ENCODE results near the gene IL10RB.
"Not testable (repeated sequence)": the region's sequence is repeated elsewhere in the genome, so short reads cannot be mapped to it uniquely, and the experiment has no call there.

Gene IL10RB

GRCh38 chr21:33241846-33242245 is 24.3 kb upstream of the IL10RB start:
- no peak for DNase-seq

GRCh38 chr21:33242846-33243245 is 23.3 kb upstream of the IL10RB start:
- DNase-seq, result not testable (repeated sequence)

- DNase-seq, result no peak
Observed at GRCh38 chr21:33244082-33244778, 21.9 kb upstream of the IL10RB start.

- no peak for DNase-seq
Observed at GRCh38 chr21:33244779-33245105, 21.4 kb upstream of the IL10RB start.

- no peak for DNase-seq
Observed at GRCh38 chr21:33245289-33245918, 20.8 kb upstream of the IL10RB start.

GRCh38 chr21:33246506-33246905 is 19.7 kb upstream of the IL10RB start:
- no peak for DNase-seq

GRCh38 chr21:33246963-33247362 is 19.2 kb upstream of the IL10RB start:
- no peak for DNase-seq

GRCh38 chr21:33247599-33247998 is 18.6 kb upstream of the IL10RB start:
- DNase-seq, result no peak

- no peak for DNase-seq
Observed at GRCh38 chr21:33249331-33250002, 16.7 kb upstream of the IL10RB start.

- DNase-seq, result no peak
Observed at GRCh38 chr21:33251119-33251518, 15.0 kb upstream of the IL10RB start.

GRCh38 chr21:33253382-33253781 is 12.8 kb upstream of the IL10RB start:
- DNase-seq, result not testable (repeated sequence)

- no peak for DNase-seq
Observed at GRCh38 chr21:33254766-33255165, 11.4 kb upstream of the IL10RB start.

GRCh38 chr21:33255404-33255803 is 10.8 kb upstream of the IL10RB start:
- no peak for DNase-seq

- no peak for DNase-seq
Observed at GRCh38 chr21:33256019-33256418, 10.1 kb upstream of the IL10RB start.

- DNase-seq, result no peak
Observed at GRCh38 chr21:33257094-33257803, 8.9 kb upstream of the IL10RB start.

GRCh38 chr21:33258475-33258874 is 7.7 kb upstream of the IL10RB start:
- no peak for DNase-seq

GRCh38 chr21:33259428-33259827 is 6.7 kb upstream of the IL10RB start:
- no peak for DNase-seq

- no peak for DNase-seq
Observed at GRCh38 chr21:33259995-33260394, 6.2 kb upstream of the IL10RB start.

GRCh38 chr21:33261635-33262034 is 4.5 kb upstream of the IL10RB start:
- no peak for DNase-seq

GRCh38 chr21:33262921-33263320 is 3.2 kb upstream of the IL10RB start:
- no peak for DNase-seq

- DNase-seq, result no peak
Observed at GRCh38 chr21:33264561-33264960, 1.6 kb upstream of the IL10RB start.

- DNase-seq, result no peak
Observed at GRCh38 chr21:33265664-33266049, 510 bp upstream of the IL10RB start.

GRCh38 chr21:33266789-33267135 is 595 bp downstream of the IL10RB start:
- peak; percentile 60 for DNase-seq

GRCh38 chr21:33267250-33267649 is 1.1 kb downstream of the IL10RB start:
- no peak for DNase-seq
